Esophagus muscularis mucosa (tissue), 4 donors: Measurements from ENCODE around the gene RTCB. TPM values are rescaled to one million over a fixed set of nuclear protein-coding genes. Genes with fewer than 3 reads are reported as not detected.

ENCODE experiments used
- DNase-seq: peaks from one replicate; pipeline ENCODE4 v3.0.0-alpha.2; 2017; ENCODE audit errors: extremely low spot score
- H3K27ac ChIP-seq, 4 donors: fragments of 200-600 bp; sonication (generic); replicated peaks in 1 of 4; 1 replicate in 3 of 4; 2 replicates in 1 of 4; pipeline ENCODE4 v1.5.1; 2016 to 2019; ENCODE audit warnings: mild to moderate bottlenecking in 1 of 4
- H3K27me3 ChIP-seq, 4 donors: fragments of 200-600 bp; sonication (generic); one replicate each; pipeline versions ENCODE4 v1.5.1 to v1.6.0; 2016 to 2019
- H3K36me3 ChIP-seq, 4 donors: fragments of 200-600 bp; sonication (generic); one replicate each; pipeline ENCODE4 v1.5.1; 2016 to 2019
- H3K4me1 ChIP-seq, 4 donors: fragments of 200-600 bp; sonication (generic); one replicate each; pipeline ENCODE4 v1.5.1; 2016 to 2019
- H3K4me3 ChIP-seq, 4 donors: fragments of 200-600 bp; sonication (generic); 1 replicate in 2 of 4; 2 replicates in 2 of 4; pipeline ENCODE4 v1.5.1; 2016 to 2019; ENCODE audit warnings: mild to moderate bottlenecking in 4 of 4, moderate library complexity in 1 of 4
- H3K9me3 ChIP-seq, 4 donors: fragments of 200-600 bp; sonication (generic); 1 replicate in 3 of 4; 2 replicates in 1 of 4; pipeline ENCODE4 v1.5.1; 2016 to 2019
- EP300 ChIP-seq: sonication (generic); formaldehyde crosslinking; IDR thresholded peaks from one replicate; pipeline ENCODE4 v1.6.1; 2017; ENCODE audit warnings: antibody characterized with exemption
- POLR2A ChIP-seq: fragments of 450-650 bp; IDR thresholded peaks from one replicate; pipeline ENCODE4 v1.6.1; 2017; ENCODE audit warnings: antibody characterized with exemption, moderate library complexity, mild to moderate bottlenecking, low read depth
- POLR2AphosphoS5 ChIP-seq, 2 donors: sonication (generic); formaldehyde crosslinking; IDR thresholded peaks; one replicate each; pipeline ENCODE4 v1.6.1; 2017; ENCODE audit warnings: antibody characterized with exemption in 2 of 2
- WGBS: methylation state at CpG from one replicate; pipeline ENCODE4 v1.1.5; 2018; 5-methylcytosine and 5-hydroxymethylcytosine counted together
- intact Hi-C: fragments of 100-400 bp; cut with DNase I; formaldehyde crosslinking; loops from one replicate; pipeline ENCODE4 v1.15.1; 2023
- total RNA-seq, 4 donors: library from RNA; depleted of rRNA; stranded (reverse); fragments of >200 nt; gene quantifications; one replicate each; pipeline versions ENCODE4 v1.1.0 to v1.2.1, GENCODE V29; 2016
- TF ChIP-seq, protein P1 (sequence below), 3 experiments: fragments of 200-600 bp in 2 of 3; fragments of 450-650 bp in 1 of 3; sonication (generic) in 2 of 3; IDR thresholded peaks; one replicate each; pipeline ENCODE4 v1.5.1; 2017 to 2019; ENCODE audit warnings: antibody characterized with exemption in 3 of 3, mild to moderate bottlenecking in 2 of 3, moderate library complexity in 1 of 3

RTCB gene
- total RNA-seq, 4 donors from 2014 or later = 46.9 to 71.0 (median 59.1) TPM

DNA sequence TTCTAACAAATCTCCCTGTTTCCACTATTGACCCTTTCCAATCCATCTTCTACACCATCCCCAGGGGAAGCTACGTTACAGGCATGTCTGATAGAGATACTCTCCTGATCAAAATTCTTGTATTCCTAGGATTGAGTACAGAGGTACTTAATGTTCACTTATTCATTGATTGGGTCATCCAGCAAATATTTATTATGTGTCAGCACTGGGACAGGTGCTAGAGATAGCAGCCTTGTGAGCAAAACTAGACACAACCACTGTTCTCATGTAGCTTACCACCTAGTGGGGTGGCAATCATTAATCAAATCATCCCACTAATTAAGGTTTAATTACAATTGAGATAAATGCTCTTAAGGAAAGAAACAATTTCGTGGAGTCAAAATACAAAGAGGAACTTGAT is 9.4 kb upstream of the RTCB start:
- intact Hi-C loops = no loop called here
- WGBS = 38% methylated on average over 2 of the region's 2 CpGs
- Histone ChIP-seq H3K27ac (no peak overlapping the region), H3K36me3 (no peaks in the 10 kb centered on the region), H3K4me1 (no peaks in the 10 kb centered on the region), H3K27me3 (peaks cover 0 to 40% (median 0%) of the 10 kb centered on the region in 4 donors), H3K4me3 (no peak overlapping the region), H3K9me3 (no peaks in the 10 kb centered on the region)
- DNase-seq = no peak
- TF ChIP-seq POLR2A (no peak), POLR2AphosphoS5 (IDR thresholded peaks at IDR 0.05) (no peak), EP300 (no peak)
- TF ChIP-seq, protein P1, sequence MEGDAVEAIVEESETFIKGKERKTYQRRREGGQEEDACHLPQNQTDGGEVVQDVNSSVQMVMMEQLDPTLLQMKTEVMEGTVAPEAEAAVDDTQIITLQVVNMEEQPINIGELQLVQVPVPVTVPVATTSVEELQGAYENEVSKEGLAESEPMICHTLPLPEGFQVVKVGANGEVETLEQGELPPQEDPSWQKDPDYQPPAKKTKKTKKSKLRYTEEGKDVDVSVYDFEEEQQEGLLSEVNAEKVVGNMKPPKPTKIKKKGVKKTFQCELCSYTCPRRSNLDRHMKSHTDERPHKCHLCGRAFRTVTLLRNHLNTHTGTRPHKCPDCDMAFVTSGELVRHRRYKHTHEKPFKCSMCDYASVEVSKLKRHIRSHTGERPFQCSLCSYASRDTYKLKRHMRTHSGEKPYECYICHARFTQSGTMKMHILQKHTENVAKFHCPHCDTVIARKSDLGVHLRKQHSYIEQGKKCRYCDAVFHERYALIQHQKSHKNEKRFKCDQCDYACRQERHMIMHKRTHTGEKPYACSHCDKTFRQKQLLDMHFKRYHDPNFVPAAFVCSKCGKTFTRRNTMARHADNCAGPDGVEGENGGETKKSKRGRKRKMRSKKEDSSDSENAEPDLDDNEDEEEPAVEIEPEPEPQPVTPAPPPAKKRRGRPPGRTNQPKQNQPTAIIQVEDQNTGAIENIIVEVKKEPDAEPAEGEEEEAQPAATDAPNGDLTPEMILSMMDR (IDR thresholded peaks at IDR 0.05) = no peak

DNA sequence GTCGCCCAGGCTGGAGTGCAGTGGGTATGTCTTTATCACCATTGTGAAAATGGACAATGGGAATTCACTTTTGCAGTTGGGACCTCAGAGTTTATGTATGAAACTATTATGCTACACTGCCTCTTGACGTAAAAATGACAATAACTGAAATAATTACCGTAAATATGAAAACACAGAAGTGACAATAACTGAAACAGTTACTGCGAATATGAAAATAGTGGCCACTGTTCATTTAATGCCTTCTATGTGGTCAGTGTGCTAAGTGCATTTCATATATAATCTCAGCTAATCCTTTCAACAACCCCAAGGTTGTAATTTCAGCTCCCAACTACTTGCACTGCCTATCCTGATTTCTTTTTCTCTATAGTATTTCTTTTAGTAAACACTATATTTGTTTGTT is 5.9 kb upstream of the RTCB start:
- peak; percentile 39 for DNase-seq
- no peaks in the 10 kb centered on the region for H3K4me1 ChIP-seq
- intact Hi-C loops = no loop called here
- no peak for TF ChIP-seq POLR2A
- TF ChIP-seq, protein P1 (IDR thresholded peaks at IDR 0.05) = no peak
- TF ChIP-seq EP300 = no peak
- TF ChIP-seq POLR2AphosphoS5 (IDR thresholded peaks at IDR 0.05) = no peak
- WGBS = 73% methylated on average over 4 of the region's 4 CpGs
- H3K9me3 ChIP-seq = no peaks in the 10 kb centered on the region
- H3K4me3 ChIP-seq = no peak overlapping the region
- H3K36me3 ChIP-seq = no peaks in the 10 kb centered on the region
- H3K27me3 ChIP-seq = peaks cover 0 to 26% (median 0%) of the 10 kb centered on the region in 4 donors
- no peak overlapping the region for H3K27ac ChIP-seq

DNA sequence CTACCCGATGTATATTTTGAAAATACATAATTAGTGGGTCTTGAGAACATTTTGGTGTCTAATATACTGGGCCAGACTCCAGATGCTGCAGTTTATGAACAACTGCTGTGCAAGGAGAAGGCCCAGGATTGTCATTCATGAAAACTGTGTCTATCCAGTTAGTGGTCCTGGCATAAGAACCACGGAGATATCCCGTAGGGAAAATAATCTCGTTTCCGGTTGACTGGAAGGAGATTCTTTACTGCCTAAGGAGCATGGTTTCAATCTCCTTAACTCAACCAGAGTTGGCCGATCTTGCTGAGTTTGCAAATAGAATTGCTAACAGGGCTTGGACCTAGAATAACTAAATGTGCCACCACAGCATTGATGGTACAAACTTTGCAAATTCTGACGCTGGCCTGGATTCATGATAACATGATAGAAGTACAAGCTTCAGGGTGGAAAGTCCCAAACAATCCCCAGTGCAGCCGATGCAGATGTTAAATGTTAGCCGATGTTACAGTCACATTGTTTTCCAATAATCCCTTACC is 4.6 kb upstream of the RTCB start:
- Histone ChIP-seq H3K27me3 (peaks cover 0 to 14% (median 0%) of the 10 kb centered on the region in 4 donors), H3K36me3 (no peaks in the 10 kb centered on the region), H3K4me1 (peaks cover 0 to 5% (median 2%) of the 10 kb centered on the region in 4 donors), H3K27ac (no peak overlapping the region), H3K4me3 (no peak overlapping the region), H3K9me3 (no peaks in the 10 kb centered on the region)
- 90% methylated on average over 9 of the region's 9 CpGs for WGBS
- intact Hi-C loops = no loop called here
- peak; percentile 74 for DNase-seq
- TF ChIP-seq EP300 (no peak), POLR2A (no peak)

DNA sequence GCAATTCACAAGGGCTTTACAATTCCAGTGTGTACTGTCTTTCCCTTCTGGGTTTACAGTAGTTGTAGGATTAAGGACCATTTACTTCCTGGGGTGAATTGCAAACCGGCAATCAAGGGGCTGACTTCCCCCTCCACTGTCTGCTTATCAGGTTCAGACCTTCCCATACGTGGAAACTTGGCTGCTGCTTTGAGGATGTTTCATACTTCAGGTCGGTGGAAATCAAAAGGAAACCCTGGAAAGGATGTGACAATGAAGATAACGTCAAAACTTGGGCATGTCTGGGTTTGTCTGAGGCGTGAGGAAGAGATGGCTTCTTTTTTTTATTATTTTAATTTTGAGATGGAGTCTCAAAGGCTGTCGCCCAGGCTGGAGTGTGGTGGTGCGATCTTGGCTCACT is 2.1 kb upstream of the RTCB start:
- Histone ChIP-seq H3K27ac (no peak overlapping the region), H3K36me3 (no peaks in the 10 kb centered on the region), H3K27me3 (peaks cover 0 to 12% (median 0%) of the 10 kb centered on the region in 4 donors), H3K4me3 (no peak overlapping the region), H3K9me3 (no peaks in the 10 kb centered on the region), H3K4me1 (peaks cover 17 to 27% (median 24%) of the 10 kb centered on the region in 4 donors)
- whole genome bisulfite sequencing = 61% methylated on average over 7 of the region's 7 CpGs
- peak; percentile 14 for DNase-seq
- TF ChIP-seq, protein P1 (IDR thresholded peaks at IDR 0.05) = no peak
- TF ChIP-seq POLR2AphosphoS5 (IDR thresholded peaks at IDR 0.05) (no peak), EP300 (no peak), POLR2A (no peak)
- intact Hi-C loops = loop anchor here (5.0 kb wide), 1 partner anchor 58 kb away; the partner anchor contains the start of gene FBXO7

DNA sequence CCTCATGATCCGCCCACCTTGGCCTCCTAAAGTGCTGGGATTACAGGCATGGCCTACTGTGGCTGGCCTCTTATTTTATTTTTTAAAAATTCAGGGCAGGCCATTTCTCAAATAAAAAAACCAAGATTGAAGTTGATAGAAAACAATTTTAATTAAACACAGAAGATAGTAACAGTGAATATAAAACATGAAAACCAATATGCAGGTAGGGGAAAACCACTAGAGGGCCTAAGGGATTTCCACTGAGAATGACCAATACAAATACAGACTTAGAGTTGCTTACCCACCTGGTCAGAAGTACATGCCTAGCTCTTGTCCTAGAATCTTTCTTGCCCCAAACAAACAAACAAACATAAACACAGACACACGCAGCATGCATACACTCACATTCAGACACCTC is 1.7 kb upstream of the RTCB start:
- TF ChIP-seq POLR2AphosphoS5 (IDR thresholded peaks at IDR 0.05) = no peak
- TF ChIP-seq, protein P1 (IDR thresholded peaks at IDR 0.05) = peak in 1 of 3 experiments; percentile 17
- intact Hi-C loops = loop anchor here (5.0 kb wide), 1 partner anchor 59 kb away; the partner anchor contains the start of gene FBXO7
- no peak overlapping the region for H3K4me3 ChIP-seq

More for the DNA sequence above, 1.7 kb upstream of the RTCB start:
- Histone ChIP-seq H3K4me1 (peaks cover 18 to 27% (median 25%) of the 10 kb centered on the region in 4 donors), H3K27me3 (peaks cover 0 to 10% (median 0%) of the 10 kb centered on the region in 4 donors), H3K27ac (no peak overlapping the region), H3K36me3 (peaks cover 0 to under 1% (median 0%) of the 10 kb centered on the region in 4 donors), H3K9me3 (no peaks in the 10 kb centered on the region)
- DNase-seq = no peak
- 85% methylated on average over 2 of the region's 2 CpGs for WGBS
